NCI-H1105 treated with DMSO at 0.1 percent for 48 hours (cell line): ENCODE results near the gene POF1B.
"Not testable (repeated sequence)": the region's sequence is repeated elsewhere in the genome, so short reads cannot be mapped to it uniquely, and the experiment has no call there.

ENCODE experiments used
- DNase-seq: peaks from one replicate; lab custom pipeline; 2025; lab: John Stamatoyannopoulos, UW

POF1B gene, protein sequence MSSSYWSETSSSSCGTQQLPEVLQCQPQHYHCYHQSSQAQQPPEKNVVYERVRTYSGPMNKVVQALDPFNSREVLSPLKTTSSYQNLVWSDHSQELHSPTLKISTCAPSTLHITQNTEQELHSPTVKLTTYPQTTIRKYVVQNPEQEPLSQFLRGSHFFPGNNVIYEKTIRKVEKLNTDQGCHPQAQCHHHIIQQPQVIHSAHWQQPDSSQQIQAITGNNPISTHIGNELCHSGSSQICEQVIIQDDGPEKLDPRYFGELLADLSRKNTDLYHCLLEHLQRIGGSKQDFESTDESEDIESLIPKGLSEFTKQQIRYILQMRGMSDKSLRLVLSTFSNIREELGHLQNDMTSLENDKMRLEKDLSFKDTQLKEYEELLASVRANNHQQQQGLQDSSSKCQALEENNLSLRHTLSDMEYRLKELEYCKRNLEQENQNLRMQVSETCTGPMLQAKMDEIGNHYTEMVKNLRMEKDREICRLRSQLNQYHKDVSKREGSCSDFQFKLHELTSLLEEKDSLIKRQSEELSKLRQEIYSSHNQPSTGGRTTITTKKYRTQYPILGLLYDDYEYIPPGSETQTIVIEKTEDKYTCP

DNA sequence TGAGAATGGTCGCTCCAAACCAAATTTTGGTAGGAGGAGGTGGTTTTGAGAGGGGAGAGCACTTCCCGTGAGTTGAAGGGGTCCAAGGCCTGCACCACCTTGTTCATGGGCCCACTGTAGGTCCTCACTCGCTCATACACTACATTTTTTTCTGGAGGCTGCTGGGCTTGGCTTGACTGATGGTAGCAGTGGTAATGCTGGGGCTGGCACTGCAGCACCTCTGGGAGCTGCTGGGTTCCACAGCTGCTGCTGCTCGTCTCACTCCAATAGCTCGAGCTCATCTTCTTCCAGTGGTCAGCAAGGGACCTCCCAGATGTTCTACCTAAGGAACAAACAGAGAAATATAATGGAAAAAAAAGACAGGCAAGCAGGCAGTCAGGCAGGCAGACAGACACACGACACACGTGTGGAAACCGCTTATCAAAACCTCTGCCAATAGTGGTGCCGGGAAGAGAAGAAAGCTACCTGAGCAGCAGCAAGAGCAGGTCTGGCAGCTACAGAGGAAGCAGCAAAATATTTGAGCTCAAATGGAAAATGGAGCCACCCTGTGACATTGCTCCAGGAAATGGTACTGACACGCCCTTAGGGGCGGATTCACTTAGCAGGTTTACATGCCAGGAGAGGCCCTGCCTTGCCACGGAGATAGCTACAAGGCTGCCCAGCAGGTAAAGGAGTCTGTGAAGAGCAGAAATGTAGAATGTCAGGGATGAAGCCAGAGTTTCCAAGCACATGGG is at the start of gene POF1B:
Gene POF1B (minus strand): TSS at position 492 of the 734 bp plus-strand sequence. CDS start 211 bp downstream, at position 281.
- no peak for DNase-seq

DNA sequence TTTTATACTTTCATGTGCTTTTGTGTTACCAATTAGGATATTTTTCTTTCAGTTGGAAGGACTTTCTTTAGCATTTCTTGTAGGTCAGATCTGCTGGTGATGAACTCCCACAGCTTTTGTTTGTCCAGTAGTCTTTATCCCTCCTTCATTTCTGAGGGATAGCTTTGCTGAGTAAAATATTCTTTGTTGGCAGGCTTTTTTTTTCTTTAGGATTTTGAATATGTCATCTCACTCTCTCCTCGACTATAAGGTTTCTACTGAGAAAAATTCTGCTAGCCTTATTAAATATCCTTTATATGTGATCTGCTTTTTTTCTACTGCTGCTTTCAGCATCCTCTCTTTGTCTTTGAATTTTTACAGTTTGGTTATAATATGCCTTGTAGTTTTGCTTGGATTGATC is 49.6 kb upstream of the POF1B start:
- no peak for DNase-seq

DNA sequence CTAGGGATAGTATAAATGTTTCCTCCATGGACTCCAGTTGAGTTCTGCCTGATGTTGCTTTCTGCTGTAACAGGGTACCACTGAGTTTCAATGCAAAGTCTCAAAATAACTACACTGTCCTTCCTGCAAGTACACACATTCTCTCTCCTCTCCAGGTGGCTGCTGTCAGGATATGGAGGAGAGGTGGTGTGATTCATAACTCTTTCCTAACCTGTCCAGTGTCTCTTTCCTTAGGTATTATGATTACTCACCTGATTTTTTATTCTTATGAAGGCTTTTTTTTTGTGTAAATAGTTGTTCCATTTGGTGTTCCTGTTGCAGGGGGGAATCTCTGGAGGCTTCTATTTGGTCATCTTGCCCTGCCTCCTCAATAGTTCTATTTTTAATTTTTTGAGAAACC is 39.8 kb upstream of the POF1B start:
- no peak for DNase-seq

DNA sequence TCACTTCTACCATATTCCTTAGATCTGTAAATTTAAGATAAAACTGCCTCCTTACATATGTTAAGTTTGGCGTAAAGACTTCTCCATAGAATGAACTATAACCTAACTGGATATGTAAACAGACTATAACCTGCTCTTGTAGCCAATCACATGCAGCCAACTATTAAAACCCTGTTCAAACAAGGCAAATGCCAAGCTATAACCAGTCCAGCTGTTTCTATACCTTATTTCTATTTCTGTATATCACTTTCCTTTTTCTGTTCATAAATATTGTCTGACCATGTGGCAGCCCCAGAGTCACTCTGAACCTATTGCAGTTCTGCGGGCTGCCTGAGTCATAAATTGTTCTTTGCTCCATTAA is 12.4 kb upstream of the POF1B start:
- no peak for DNase-seq

DNA sequence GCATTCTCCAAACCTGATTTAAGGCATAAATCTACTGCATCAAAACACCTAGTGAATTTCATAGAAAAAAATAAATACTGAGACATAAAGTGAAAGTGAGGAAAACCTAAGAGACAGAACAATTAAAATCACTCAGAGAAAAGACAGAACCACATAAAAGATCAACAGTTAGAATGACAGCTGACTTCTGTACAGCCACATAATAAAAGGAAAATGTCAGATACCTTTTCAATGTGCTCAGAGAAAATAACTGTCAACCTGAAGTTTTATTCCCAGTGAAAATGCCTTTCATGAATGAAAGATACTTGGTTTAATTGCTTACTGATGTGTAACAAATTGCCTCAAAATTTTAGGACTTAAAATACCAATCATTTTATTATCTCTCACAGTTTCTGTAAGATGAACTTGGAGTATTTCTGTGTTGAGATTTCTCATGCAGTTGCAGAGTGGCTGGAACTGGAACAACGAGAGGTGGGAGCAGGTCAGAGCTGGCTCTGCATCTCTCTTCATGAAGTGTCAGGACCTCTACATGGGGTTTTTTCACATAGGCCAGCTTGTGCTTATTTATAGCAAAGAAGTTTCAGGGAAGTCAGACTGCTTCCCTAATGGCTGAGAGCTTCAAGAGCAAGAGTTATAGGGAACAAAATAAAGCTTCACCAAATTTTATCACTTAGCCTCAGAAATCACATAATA is 11.9 kb upstream of the POF1B start:
- no peak for DNase-seq

DNA sequence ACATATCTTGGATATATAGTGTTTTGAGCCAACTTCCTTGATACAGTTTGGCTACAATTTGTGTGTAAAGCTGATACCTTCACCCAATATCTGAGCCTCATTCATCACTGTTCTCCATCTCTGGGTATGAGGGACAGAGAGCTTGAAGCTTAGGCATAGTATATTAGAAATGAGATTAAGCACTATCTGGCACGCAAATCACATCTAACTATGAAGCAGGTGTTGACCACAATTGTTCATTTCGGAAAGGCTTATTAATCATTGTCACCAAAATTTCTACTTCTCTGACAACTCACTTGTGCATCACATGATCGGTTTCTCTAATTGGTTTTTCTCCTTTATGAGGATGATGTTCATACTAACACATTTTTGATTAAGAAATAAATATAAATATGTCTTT is 2.1 kb upstream of the POF1B start:
- DNase-seq = no peak

DNA sequence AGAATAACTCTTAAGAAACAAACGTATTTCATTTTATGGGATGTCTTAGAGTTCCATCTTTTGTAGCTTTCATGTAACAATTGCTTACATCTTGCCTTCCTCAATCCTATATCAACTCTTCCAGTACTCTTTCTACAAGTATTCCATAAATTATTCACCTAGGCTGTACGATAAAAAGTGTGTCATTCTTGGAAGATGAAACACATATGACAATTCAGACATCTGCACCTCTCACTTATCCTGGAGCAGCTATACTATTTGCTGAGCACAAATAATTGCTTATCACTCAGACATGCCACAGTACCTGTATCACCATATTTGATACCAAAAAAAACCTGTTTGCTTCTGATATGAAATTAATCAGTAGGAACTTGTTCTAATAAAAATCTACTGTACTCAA is 1.0 kb downstream of the POF1B start:
- DNase-seq = no peak

DNA sequence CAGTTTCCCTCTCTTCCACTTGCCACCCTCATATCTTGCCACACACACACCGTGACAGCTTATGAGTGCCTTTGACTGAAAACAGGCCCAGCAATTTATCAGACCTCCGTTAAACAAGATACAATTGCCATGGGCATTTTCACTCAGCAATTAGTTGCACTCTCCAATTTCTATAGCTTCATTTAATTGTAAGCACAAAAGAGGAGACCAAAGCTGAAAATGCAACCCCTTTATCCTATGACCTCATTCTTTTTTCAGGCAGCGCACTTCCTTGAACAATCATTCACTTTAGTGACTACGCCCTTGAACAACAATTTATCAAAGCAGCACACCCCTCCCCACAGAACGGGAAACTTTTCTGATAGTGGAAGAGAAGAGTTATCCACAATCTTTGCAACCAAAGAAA is 4.1 kb downstream of the POF1B start:
- DNase-seq = no peak

DNA sequence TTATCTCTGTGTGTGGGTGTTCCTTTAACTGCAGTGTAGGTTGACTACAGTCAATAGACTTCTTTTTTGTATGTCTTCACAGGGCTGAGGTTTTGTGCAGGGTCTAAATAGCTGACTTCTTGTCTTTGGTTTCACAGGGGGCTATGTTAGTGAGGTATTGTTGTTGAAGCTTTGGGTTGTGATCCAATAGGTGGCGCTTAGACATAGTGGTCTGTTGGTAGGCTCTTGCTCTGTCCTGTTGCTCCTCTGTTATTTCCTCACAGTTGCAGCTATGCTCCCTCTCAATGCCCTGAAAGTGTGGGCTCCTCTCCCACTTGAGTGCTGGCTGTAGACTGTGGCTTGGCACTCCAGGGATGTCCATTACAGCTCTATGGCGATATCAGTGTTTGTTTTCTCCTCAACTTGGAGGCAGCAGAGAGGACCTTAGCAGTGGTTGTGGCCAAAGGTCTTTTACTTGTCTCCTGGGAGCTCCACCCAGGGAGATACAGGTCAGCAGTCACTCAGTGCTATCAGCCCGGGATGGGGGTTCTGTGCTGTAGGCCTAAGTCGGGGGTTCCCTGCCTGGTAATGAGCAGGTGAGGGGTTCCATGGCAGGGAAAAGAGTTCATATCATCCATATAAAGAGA is 14.0 kb downstream of the POF1B start:
- no peak for DNase-seq

DNA sequence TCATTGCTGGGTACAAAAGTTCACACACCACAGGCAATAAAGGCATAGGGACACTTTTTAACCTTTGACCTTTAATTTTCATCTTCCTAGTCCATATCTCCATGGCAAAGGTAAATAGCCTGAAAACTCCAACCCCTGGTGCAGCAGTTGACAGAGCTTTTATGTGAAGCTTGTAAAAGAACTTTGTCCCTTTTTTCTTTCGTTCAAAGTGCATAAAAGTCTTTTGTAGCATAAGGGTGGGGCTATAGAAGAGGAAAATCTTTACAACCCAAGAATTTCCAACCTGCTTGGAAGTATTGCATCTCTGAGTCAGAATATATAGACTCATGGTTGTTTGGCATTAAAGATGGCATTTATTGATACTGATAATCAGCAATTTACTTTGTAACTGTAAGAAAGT is 20.4 kb downstream of the POF1B start:
- DNase-seq = no peak

DNA sequence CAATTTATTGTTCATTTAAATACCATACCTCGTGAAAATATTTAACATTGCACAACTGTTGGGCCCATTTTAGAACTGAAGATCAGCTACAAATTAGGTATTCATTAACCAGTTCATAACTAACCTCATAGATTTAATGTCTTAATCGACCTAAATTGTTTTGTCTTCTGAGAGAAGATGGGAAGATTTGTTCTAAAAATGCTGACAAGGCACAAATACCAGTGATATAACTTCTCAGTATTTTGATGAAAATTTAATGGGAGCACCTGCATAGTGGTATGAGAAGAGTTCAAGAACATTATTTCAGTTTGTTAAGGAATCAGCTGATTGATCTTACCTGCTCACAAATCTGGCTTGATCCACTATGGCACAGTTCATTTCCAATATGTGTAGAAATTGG is 33.9 kb downstream of the POF1B start:
- DNase-seq = no peak

DNA sequence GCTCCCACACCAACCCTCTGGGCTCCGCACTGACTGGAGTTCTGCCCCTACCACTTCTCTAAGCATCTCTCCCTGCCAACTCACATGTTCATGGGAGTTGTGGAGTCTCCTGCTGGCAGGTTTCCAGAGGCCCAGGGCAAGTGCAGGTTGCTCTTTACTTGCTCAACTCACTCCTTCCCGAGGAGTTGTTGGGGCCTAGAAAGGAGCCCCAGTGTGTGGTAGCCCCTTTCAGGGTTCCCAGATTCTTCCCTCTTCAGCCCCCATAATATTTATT is 52.5 kb downstream of the POF1B start:
- DNase-seq = no peak

DNA sequence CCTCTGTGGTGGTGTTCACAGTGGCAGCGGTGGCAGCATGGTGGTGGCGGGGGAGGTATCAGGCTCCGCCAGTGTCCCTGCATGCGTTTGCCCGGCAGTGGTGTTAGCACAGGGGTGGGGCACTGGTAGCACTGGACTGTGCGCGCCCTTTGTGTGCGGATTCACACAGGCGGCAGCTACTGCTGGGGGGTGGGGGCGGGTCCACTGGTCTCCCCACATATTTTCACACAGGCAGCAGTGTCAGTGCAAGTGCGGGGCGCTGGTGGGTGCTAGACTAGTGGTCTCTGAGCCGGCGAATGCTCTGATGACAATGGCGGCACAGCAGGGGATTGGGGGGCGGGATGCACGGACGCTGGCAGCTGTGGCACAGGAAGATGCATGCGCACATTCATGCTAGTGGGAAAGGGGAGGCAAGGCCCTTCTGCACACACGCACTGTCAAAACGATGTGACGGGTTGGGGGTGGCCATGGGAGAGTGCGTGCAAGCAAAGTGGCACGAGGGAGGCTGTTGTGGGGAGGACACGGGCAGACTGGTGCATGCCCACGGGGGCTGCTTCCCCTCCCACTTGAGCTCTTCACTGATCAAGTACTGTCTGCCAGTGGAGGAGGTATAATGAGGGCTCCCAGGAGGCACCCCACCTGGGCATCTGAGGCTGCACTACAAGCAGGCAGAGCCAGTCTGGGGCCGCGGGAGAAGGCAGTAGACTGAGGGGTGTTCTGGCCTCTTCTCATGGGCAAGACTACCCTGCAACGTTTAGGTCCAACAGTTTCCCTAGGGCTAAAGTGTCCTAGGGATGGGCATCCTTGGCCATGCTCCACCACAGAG is 53.0 kb downstream of the POF1B start:
- no peak for DNase-seq

DNA sequence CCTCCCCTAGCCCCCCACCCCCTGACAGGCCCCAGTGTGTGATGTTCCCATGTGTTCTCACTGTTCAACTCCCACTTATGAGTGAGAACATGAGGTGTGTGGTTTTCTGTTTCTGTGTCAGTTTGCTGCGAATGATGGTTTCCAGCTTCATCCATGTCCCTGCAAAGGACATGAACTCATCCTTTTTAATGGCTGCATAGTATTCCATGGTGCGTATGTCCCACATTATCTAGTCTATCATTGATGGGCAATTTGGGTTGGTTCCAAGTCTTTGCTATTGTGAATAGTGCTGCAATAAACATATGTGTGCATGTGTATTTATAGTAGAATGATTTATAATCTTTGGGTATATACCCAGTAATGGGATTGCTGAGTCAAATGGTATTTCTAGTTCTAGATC is 68.1 kb downstream of the POF1B start:
- not testable (repeated sequence) for DNase-seq

DNA sequence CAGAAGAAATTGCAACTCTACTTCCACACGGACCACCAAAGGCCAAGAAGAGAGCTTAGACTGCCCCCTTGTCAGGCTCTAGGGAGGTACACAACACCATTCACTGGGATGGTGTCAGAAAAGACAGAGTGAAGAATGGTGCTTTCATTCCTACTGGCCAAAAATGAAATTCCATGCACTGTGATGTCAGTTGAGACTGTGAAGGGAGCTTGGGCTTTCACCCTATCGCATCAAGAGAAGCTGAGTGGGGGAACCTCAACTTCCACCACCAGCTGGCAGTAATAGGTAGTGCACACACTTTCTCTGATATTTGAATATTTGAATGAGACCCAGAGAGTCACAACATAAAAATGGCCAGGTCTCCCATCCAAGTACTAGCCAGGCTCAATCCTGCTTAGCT is 69.7 kb downstream of the POF1B start:
- DNase-seq = no peak

DNA sequence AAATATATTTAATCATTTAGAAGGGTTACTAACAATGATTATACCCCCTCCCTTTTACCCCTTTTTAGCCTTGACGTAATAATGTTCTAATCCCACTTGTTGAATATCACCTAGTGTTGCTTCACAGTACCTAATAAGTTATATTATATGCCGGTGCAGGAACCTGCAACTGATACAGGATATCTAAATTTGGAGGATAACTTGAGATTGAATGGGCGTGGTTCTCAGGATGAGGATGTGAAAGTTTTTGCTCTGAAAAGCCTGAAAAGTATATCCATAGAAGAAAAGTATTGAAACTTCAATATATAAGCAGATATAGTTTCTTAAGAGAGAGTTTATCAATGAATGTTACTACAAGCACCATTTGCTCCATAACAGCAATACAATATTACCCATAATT is 75.9 kb downstream of the POF1B start:
- DNase-seq = no peak

DNA sequence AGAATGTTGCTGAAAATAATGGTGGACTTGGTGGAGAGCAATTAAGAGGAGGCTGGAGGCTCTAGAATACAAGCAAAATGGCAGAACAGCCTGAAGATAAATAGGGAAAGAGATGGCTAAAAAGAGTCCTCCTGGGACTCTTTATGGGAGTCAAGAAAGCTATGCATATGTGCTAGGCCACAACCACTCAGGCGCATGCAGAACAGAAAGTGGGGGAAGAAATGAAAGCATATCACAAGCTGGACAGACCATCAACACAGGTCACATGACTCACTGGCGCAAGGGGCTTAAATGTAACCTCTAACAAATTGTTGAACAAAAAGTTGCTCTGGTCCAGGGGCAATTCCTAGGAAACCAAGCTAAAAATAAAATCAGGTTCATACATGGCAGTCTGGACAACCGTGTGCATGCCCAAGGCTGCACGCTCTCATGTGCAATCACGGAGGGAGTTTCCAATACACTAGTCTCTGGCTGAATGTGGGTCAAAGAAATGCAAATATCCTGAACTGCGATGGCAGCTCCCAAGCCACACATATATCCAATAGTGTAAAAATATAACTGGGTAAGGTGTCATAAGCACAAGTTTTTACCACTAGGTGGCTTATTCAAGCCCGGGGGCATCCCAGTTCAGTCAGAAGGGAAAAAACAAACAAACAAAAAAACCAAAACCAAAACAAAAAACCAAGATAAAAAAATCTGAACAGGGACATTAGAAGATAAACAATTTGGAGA is 90.3 kb downstream of the POF1B start:
- no peak for DNase-seq

DNA sequence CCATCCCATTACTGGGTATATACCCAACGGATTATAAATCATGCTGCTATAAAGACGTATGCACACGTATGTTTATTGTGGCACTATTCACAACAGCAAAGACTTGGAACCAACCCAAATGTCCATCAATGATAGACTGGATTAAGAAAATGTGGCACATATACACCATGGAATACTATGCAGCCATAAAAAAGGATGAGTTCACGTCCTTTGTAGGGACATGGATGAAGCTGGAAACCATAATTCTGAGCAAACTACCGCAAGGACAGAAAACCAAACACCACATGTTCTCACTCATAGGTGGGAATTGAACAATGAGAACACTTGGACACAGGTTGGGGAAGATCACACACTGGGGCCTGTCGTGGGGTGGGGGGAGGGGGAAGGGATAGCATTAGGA is 94.2 kb downstream of the POF1B start:
- DNase-seq = not testable (repeated sequence)

DNA sequence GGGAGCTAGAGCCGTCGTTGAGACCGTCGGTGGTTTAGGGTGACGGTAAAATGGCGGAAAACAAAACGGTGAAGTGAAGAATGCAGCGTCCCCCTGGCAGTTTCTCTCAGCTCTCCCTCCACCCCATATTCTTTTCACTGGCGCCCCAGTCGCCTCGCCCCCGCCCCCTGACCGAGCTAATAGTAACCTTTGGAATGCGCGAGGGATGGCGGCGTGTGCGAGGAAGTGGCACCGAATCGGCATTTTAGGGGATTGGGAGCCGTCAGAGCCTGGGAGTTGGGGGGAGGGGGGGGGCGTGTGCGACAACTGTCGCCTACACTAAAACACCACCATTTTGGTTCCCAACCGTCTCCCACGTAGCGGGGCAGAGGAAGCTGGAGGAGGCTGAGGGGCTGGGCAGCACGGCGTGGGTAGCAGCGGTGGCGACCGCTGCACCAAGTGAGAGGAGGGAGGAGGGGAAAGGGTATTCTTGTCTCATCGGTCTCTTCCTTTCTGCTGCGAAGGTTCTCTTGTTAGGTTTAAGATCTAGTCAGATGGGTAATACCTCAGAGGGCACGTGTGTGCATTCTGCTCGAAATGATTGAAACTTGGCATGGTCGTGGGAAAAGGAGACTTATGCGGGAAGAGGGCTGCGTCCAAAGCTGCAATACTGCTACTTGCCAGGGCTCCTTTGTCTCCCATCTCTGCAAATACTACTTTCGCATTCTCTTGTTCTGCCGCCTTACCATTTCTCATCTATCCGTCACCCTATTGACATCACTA is 134.8 kb downstream of the POF1B start:
- DNase-seq = peak; percentile 34
